Duodenal mucosa (tissue), 2 donors: ENCODE measurements around the gene HNRNPAB.
"Not testable (repeated sequence)": the region's sequence is repeated elsewhere in the genome, so short reads cannot be mapped to it uniquely, and the experiment has no call there.

Experiments used
- H3K27ac ChIP-seq: one replicate; pipeline ENCODE4 v1.7.0; 2013; ENCODE audit warnings: low read depth, low read length
- H3K27me3 ChIP-seq, 2 donors: one replicate each; pipeline ENCODE4 v1.7.0; 2013; ENCODE audit warnings: low read length in 2 of 2, control low read depth in 1 of 2; ENCODE audit not compliant: insufficient read depth in 2 of 2, control insufficient read depth in 1 of 2
- H3K36me3 ChIP-seq, 2 donors: one replicate each; pipeline ENCODE4 v1.7.0; 2013; ENCODE audit warnings: low read length in 2 of 2, control low read depth in 1 of 2; ENCODE audit not compliant: insufficient read depth in 2 of 2, control insufficient read depth in 1 of 2
- H3K4me1 ChIP-seq, 2 donors: one replicate each; pipeline ENCODE4 v1.7.0; 2013; ENCODE audit warnings: low read length in 2 of 2, control low read depth in 1 of 2; ENCODE audit not compliant: insufficient read depth in 2 of 2, control insufficient read depth in 1 of 2
- H3K4me3 ChIP-seq, 2 donors: one replicate each; pipeline ENCODE4 v1.7.0; 2013; ENCODE audit warnings: low read length in 2 of 2, low read depth in 1 of 2
- H3K9ac ChIP-seq, 2 donors: one replicate each; pipeline ENCODE4 v1.7.0; 2013; ENCODE audit warnings: low read length in 2 of 2, low read depth in 1 of 2
- H3K9me3 ChIP-seq, 2 donors: one replicate each; pipeline ENCODE4 v1.7.0; 2013; ENCODE audit warnings: low read length in 2 of 2, control low read depth in 1 of 2; ENCODE audit not compliant: control insufficient read depth in 1 of 2

The HNRNPAB gene

DNA sequence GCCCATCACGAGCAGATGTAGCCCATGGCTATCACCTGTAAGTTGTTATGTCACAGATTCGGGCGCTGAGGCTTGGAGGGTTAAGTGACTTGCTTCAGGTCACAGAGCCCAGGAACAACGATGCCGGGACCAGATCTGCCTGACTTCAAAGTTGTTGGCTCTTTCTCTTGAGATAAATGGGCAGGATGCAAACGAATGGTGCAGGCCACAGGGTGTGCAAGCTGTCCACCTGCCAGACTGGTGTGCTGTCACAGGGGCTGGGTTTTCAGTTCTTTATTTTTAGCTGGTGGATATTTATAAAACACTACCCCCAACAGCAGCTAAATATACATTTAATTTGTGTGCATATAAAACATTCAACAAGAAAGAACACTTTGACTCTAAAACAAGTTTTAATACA lies 45.9 kb downstream of the HNRNPAB start:
- Histone ChIP-seq H3K9me3 (no peaks in the 10 kb centered on the region), H3K27ac (no peak overlapping the region)

DNA sequence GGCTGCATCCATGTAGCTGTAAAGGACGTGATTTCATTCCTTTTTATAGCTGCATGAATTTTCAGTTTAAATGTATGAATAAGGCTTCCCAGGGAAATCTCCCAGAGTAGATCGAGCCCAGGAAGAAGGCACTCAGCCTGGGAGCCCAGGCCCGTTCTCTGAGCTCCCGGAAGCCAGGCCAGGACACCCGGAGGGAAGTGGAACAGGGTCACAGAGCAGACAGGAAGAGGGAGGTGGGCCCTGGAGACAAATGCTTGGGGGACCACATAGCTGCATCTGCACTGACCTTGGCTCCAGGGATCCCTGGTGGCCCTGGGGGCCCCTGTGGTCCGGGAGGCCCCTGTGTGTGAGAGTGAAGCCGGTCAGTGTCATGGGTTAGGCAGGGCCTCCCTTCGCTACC lies 47.9 kb downstream of the HNRNPAB start:
- no peaks in the 10 kb centered on the region for H3K4me1 ChIP-seq
- no peaks in the 10 kb centered on the region for H3K9me3 ChIP-seq
- no peak overlapping the region for H3K9ac ChIP-seq
- H3K27ac ChIP-seq, result no peak overlapping the region
- H3K27me3 ChIP-seq, result no peaks in the 10 kb centered on the region
- no peaks in the 10 kb centered on the region for H3K36me3 ChIP-seq
- no peak overlapping the region for H3K4me3 ChIP-seq

More for the DNA sequence above, 45.9 kb downstream of the HNRNPAB start:
- Histone ChIP-seq H3K4me3 (no peak overlapping the region), H3K9ac (no peak overlapping the region), H3K4me1 (no peaks in the 10 kb centered on the region), H3K36me3 (no peaks in the 10 kb centered on the region), H3K27me3 (no peaks in the 10 kb centered on the region)

DNA sequence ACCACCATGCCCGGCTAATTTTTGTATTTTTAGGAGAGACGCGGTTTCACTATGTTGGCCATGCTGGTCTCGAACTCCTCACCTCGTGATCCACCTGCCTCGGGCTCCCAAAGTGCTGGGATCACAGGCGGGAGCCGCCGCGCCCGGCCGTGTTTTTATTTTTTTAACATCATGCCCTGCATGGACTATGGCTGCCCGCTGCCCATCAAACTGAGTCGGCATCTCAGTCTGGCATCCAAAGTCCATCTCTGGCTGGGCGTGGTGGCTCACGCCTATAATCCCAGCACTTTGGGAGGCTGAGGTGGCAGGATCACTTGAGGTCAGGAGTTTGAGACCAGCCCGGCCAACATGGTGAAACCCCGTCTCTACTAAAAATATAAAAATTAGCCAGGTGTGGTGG lies 49.3 kb downstream of the HNRNPAB start:
- H3K9me3 ChIP-seq, H3K4me1 ChIP-seq, H3K4me3 ChIP-seq, H3K27me3 ChIP-seq, H3K27ac ChIP-seq, H3K36me3 ChIP-seq, H3K9ac ChIP-seq: not testable (repeated sequence)

DNA sequence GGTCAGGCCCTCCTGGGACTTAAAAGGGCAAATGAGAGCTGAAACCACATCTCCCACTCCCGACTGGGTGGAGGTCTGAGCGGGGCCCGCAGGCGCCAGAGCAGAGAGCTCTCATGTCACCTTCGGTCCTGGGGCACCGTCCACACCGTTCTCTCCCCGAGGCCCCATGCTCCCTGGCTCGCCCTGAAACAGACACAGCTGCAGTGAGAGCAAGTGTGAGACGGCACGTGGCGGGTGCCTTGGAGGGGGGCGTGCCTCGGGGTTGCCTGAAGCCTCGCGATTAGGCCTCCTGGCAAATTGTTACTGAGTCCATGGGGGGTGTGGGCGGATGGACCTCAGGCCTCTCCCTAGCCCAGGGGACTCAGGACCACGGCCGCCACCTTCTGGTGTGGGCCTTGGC lies 52.4 kb downstream of the HNRNPAB start:
- Histone ChIP-seq H3K9me3 (no peaks in the 10 kb centered on the region), H3K4me1 (no peaks in the 10 kb centered on the region), H3K4me3 (no peak overlapping the region), H3K36me3 (no peaks in the 10 kb centered on the region), H3K9ac (no peak overlapping the region), H3K27ac (no peak overlapping the region), H3K27me3 (no peaks in the 10 kb centered on the region)

DNA sequence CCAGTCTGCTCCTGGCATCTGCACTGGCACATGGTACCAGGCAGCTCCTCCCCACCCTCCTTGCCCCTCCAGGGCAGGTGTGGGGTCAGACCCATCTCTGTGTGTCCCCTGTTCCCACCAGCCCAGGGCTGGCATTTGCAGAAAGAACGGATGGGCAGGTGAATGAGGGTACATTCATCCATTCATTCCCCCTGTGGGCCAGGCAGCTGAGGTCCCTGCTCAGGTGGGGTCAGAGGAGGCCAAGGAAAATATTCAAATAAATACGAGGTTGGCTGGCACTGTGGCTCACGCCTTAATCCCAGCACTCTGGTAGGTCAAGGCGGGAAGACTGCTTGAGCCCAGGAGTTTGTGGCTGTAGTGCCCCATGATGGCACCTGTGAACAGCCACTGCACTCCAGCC lies 53.3 kb downstream of the HNRNPAB start:
- H3K4me1 ChIP-seq, result no peaks in the 10 kb centered on the region
- no peak overlapping the region for H3K27ac ChIP-seq
- H3K36me3 ChIP-seq, result no peaks in the 10 kb centered on the region
- no peaks in the 10 kb centered on the region for H3K27me3 ChIP-seq
- H3K9me3 ChIP-seq, result no peaks in the 10 kb centered on the region
- H3K4me3 ChIP-seq, result no peak overlapping the region
- H3K9ac ChIP-seq, result no peak overlapping the region

DNA sequence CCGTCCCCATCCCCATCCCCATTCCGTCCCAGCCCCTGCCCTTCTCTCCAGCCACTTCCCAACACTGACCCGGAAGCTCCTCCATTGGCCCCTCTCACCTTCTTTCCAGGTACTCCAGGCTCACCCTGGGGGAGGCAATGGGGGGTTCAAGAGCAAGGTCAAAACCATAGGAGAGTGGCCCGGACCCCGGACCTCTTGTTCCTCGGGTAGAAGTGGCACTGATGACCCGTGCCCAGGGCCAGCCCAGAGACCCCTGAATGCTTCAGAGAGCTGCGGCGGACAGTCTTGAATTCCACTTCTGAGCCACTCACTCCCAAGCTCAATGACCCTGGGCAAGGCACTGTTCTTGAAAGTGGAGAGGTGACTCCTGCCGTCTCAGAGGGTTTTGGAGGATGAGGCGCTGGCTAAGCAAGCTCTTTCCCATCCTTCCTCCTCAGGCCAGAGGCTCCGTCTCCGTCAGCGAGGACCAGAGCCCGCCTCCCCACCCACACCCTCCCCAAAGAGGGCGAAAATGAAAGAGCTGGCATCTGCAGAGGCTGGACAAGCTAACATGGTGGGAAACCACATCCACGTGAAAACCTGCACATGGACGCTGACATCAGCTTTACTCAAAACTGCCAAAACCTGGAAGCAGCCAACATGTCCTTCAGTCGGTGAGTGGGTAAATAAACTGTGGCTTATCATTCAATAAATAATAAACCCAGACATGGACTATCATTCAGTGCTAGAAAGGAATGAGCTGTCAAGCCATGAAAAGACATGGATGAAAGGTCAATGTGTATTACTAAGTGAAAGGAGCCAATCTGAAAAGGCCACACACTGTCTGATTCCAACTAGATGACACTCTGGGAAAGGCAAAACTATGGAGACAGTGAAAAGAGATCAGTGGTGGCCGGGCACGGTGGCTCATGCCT lies 55.5 kb downstream of the HNRNPAB start:
- no peaks in the 10 kb centered on the region for H3K36me3 ChIP-seq
- no peaks in the 10 kb centered on the region for H3K4me1 ChIP-seq
- no peaks in the 10 kb centered on the region for H3K27me3 ChIP-seq
- no peak overlapping the region for H3K9ac ChIP-seq
- no peak overlapping the region for H3K27ac ChIP-seq
- no peak overlapping the region for H3K4me3 ChIP-seq
- no peaks in the 10 kb centered on the region for H3K9me3 ChIP-seq
